ENCODE results near the gene MAST2.

MAST2 gene

GRCh38 chr1:46013581-46013980 is 210.2 kb downstream of the MAST2 start:
- no peak for DNase-seq (ENCODE audit: low read depth in 2 of 2, low spot score in 1 of 2)

DNA sequence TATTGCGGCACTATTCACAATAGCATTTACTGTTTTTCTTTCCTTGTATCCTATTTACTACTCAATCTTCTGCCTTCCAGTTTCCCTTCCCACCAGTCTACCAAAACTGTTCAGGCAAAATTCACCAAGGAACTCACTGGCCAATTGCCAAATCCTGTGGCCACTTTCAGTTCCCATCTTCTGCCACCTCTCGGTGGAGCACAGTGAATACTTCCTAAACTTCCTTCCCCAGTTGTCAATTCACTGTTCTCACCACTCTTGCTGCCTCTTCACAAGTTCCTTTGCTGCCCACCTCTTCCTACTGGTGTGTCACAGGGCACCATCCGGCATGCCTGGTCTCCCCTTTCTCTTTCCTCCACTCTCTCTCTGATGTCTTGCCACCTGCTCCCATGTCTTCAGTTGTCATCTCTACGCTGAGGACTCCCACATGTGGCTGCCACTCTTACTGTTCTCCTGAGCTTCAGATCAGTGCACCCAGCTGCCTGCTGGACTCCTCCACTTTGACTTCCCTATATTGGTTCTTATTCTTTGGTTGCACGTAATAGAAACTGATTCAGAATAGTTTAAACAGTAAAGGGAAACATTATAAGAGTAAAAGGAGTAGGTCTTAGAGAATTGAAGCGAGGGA is 214.6 kb downstream of the MAST2 start:
- DNase-seq (ENCODE audit: low read depth in 2 of 2, low spot score in 1 of 2), result no peak

DNA sequence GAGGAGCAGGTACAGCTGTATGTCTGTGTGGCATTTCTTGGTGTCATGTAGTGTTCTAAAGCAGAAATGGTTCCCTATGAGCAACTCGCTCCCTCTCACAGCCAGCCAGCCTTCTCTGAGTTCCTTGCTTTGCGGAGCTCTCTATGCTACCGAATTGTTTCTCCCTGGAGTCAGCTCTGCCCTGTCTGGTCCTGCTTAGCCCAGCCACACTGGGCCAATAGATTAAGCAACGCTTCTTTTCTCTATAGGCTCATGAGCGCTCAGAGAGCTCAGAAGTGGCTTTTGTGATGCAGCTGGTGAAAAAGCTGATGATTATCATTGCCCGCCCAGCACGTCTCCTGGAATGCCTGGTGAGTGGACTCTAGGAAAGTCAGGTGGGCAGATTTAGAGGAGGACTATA is 215.9 kb downstream of the MAST2 start:
- DNase-seq (ENCODE audit: low read depth in 2 of 2, low spot score in 1 of 2), result no peak

DNA sequence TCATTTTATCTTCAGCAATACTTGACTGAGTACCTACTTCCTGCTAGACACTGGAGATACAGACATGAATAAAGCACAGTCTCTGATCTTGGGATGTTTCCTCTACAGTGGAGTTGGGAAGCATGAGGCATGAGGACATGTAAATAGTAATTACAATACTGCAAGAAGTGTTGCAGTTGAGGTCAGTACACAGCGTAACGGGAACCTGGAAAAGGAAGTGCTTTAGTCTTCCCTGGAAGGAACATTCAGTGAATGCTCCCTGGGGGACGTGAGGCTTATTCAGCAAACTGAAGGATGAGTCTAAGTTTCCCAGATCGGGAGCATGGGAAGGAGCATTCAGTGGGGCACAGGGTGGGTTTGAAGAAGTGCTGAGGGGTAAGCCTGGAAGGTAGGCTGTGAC is 216.6 kb downstream of the MAST2 start:
- DNase-seq (ENCODE audit: low read depth in 2 of 2, low spot score in 1 of 2), result no peak

DNA sequence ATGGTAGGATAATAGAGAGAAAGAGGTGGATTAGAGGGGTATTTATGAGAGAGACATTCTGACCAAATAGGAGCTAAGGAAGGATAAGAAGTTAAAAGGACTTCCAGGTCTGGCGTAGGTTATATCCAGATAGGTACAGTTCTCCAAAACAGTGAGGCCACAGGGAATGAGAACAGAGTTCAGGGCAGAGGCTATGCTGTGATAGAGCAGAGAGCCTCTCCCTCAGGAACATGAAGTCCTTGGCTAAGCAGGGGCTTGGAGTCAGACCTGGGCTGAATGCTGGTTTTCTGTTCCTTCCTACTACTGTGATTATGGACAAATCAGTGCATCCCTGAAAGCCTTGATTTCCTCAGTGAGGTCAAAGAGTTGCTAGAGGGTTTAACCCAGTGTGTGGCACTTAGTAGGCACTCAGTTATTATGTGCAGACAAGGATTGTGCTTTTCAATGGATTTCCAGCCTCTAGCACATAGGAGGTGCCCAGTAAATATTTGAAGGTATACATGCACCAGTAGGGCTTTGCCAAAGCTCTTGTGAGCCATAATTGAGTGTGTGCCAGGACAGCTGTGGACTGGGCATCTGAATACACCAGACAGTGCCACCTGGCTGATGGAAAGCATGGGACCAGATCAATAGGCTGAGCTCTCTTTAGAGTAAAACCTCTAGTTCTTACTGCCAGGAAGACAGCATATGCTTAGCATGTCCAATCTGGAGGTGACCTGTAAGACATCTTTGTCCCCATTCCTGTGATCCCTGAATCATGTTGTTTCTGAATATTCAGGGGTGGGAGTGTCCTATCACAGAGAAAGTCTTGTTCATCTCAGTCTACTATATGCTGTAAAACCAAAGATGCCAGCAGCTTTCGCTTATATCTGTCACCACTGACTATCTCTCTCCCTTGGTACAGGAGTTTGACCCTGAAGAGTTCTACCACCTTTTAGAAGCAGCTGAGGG is 217.9 kb downstream of the MAST2 start:
- no peak for DNase-seq (ENCODE audit: low read depth in 2 of 2, low spot score in 1 of 2)

- DNase-seq (ENCODE audit: low read depth in 2 of 2, low spot score in 1 of 2), result no peak
Measured at GRCh38 chr1:46026531-46026930, 223.1 kb downstream of the MAST2 start.

DNA sequence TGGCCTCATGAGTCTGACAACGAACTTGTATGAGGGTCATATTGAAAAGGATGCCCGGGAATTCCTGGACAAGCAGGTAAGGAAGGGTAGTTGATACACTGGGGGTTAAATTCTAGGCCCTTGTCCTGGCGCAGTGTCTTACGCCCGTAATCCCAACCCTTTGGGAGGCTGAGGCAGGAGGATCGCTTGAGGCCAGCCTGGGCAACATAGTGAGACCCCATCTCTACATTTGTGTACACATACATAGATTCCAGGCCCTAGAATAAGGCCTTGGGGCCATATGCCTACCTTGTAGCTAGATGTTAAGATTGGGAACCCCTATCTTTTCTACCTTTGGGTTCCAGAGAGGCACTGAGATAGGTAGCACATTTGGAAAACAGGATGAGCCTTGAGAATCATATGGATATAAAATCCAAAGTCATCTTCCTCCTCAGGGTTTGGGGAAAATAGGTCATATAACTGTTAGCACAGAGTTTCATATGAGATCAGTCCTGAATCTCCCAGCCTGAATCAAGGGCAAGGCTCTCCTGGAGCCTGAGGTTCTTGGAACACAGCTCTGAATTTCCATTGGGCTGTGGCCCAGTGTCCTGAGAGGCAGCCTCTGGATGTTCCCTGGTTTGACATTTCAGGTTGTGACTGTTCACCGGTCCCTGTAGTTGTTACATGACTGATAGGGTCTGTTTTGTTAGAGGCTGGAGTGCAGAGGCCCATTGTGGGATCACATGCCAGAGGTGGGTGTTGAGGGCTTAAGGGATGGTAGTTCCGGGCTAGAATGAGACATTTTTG is 224.6 kb downstream of the MAST2 start:
- no peak for DNase-seq (ENCODE audit: low read depth in 2 of 2, low spot score in 1 of 2)

DNA sequence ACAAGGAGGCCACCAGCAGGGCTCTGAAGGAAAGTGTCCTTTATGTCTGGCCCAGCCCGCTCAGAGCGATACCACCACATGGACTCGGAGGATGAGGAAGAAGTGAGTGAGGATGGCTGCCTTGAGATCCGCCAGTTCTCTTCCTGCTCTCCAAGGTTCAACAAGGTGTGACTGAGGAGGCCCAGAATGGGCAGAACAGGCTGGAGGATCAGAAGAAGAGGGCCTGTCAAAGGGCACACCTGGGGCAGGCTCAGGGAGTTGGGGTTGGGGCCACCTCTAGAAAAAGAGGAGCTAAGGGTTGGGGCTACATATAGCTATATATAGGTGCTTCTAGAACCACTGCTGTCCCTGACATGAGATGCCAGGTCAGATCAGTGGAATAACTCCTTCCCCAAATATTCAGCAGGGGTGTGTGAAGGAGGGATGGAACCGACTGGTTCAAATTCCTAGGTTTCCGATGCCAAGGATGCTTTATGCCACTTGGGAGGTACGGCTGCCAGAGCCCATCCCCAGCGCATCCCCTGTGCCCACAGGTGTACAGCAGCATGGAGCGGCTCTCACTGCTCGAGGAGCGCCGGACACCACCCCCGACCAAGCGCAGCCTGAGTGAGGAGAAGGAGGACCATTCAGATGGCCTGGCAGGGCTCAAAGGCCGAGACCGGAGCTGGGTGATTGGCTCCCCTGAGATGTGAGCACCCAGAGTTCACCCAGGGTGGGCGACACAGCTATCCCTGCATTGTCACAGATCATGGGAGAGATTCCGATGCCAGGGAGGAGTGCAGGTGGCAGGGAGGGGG is 226.9 kb downstream of the MAST2 start:
- no peak for DNase-seq (ENCODE audit: low read depth in 2 of 2, low spot score in 1 of 2)

DNA sequence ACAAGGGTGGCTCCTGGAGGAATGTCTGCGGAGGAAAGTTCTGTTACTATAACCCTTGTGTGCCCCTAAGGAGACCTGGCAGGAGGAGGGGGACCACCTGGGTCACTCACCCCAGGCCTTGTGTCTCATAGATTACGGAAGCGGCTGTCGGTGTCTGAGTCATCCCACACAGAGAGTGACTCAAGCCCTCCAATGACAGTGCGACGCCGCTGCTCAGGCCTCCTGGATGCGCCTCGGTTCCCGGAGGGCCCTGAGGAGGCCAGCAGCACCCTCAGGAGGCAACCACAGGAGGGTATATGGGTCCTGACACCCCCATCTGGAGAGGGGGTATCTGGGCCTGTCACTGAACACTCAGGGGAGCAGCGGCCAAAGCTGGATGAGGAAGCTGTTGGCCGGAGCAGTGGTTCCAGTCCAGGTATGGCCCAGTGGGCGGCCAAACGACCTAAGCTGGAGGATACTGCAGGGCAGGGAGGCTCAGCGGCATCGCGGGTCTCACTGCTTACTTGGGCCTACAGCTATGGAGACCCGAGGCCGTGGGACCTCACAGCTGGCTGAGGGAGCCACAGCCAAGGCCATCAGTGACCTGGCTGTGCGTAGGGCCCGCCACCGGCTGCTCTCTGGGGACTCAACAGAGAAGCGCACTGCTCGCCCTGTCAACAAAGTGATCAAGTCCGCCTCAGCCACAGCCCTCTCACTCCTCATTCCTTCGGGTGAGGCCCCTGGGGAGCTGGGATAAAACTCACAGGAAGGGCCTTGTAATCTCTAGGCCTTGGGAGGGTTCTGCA is 227.7 kb downstream of the MAST2 start:
- DNase-seq (ENCODE audit: low read depth in 2 of 2, low spot score in 1 of 2), result no peak

- no peak for DNase-seq (ENCODE audit: low read depth in 2 of 2, low spot score in 1 of 2)
Measured at GRCh38 chr1:46034601-46035516, 231.4 kb downstream of the MAST2 start.

DNA sequence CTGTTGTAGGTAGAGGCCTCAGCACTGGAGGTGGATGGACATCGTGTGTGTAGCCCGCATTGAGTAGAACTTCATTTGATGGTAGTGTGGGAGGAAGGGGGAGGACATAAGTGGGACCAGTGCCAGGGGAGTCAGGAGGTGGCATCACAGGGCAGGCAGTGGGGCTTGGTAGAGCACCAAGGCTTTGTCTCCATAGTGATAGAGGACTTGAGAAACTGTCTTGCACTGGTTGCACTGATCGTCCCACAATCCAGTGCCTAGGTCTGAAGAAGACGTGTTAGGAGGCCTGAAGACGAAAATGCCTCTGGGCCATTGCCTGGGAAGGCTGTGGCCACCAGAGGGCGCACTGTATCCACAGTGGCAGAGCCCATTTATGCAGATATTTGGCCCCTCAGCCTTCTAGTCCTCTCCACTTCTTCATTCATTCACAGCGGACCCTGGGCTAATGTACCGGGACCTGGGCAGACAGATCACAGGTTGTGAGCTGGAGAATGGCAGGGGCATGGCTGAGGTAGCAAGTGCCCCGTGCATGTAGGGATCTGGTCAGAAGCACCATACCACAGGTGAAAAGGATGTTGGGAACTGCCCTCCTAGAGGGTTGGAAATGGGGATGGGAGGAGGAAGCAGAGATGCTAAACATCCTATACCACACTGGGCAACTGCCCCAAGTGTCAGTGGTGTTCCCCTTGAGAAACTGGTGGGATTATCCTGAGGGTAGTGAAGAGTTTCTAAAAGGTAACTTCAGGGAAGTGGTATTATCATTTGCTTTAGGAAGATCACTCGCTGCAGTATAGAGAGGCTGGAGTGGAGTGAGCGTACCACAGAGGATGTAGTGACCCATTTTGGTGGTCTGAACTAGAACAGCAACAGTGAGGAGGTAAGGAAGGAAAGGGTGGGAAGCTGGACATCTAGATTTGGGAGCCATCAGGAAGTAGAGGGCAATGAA is 233.8 kb downstream of the MAST2 start:
- peak; percentile 58 to 76 for DNase-seq (ENCODE audit: low read depth in 2 of 2, low spot score in 1 of 2)

DNA sequence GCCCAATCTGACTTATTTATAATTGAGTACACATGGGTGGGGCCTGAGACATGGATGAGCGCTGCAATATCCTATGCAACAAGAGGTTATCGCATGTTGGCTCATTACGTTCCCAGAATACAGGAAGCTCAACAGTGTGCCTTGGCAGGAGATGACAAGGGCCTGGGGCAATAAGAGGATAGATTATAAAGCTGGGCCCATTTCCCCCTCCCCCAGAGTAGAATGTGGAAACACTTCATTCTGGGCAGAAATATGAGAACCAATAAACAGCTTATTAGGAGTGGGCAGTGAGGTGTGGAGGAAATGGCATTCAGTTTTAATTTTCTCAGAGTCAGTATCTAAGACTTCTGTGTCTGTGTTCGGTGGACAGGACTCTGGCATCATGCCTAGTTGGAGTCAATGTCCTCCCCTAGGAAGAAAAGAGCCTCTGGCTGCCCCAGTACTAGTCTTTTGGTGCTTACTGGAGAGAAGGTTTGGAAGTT is 236.2 kb downstream of the MAST2 start:
- DNase-seq (ENCODE audit: low read depth in 2 of 2, low spot score in 1 of 2), result no peak

DNA sequence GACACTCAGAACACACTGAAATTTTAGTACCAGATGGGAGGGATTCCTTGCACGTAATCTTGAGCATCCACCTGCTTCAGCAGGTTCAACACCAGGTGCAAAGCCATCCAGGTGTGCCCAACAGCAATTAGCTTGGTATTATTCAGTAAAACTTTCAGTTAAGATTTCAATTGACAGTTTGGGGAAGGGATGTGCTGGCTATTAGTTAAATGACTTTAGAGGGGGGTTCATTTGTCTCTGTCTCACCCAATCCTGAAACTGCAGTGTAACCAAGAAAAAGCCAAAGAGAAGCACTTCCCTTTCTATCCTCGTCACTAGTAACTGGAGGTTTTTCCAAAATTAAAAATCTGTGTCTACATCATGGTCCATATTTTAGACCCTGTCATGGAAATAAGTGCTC is 238.1 kb downstream of the MAST2 start:
- no peak for DNase-seq (ENCODE audit: low read depth in 2 of 2, low spot score in 1 of 2)

GRCh38 chr1:46041974-46042373 is 238.6 kb downstream of the MAST2 start:
- DNase-seq (ENCODE audit: low read depth in 2 of 2, low spot score in 1 of 2), result no peak

DNA sequence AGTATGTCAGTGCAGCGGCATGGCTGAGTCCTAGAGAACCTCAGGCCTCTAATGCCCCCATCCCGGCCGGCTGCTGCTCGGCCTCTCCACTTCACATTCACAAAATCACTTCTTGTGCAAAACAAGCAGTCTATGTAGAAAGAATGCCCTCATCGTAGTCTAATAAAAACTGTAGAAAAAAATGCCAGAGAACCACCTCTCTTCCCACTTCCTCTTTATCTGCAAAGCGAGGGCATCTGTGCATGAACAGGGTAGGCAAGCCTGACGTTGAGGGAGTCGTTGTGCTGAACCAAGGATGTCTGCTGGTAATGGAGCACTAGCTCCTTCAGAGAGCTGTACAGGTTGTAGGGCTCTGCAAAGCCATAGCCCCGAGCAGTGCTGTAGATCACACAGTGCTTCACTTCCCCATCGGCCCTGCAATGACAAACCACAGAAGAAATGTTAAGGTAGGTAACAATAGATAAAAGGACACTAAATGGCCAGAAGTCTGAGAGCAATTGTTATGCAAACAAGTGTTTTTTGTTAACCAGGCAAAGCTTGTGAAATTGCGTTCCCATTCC is 240.1 kb downstream of the MAST2 start:
- no peak for DNase-seq (ENCODE audit: low read depth in 2 of 2, low spot score in 1 of 2)

- DNase-seq (ENCODE audit: low read depth in 2 of 2, low spot score in 1 of 2), result no peak
Measured at GRCh38 chr1:46044116-46044515, 240.7 kb downstream of the MAST2 start.

DNA sequence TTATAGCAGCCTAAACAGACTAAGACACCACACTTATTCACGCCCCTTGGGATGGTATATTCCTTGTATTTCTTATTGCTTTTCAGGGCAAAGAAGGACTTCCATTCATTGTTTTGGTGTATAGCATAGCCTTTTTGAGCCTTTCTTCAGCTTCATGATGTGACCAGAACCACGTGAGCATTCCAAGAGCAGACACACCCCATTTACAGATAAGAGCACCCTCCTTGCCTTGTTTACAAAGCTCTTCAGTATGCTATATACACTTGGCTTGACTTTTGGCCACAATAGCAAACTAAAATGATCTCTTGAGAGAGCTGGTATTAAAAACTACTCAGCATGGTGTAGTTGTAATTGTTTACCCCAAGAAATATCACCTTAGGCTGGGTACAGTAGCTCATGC is 250.3 kb downstream of the MAST2 start:
- no peak for DNase-seq (ENCODE audit: low read depth in 2 of 2, low spot score in 1 of 2)

DNA sequence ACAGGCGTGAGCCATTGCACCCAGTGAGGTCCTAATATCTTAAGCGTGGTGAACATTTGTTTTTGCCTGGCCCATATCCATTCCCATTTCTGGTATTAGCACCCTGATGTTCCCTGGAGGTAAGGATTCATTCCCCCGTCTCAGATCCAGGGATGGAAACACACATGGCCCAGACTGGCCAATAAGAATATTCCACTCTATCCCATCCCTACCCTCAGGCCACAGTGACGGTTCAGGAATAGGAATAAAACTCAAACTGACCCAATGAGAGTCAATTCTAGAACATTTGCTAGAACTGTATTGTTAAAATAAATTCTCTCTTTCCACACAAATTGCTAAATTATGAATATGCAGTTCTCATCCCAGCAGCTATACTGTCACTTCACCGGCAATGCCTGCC is 252.9 kb downstream of the MAST2 start:
- DNase-seq (ENCODE audit: low read depth in 2 of 2, low spot score in 1 of 2), result no peak

Measured in stimulated activated CD8-positive, alpha-beta memory T cell treated with anti-CD3 and anti-CD28 coated beads, Interleukin-4, amount 100 ng/mL, for 4 hours (primary cell).